ENCODE measurements around the gene KIAA0408. TPM values are rescaled to one million over a fixed set of nuclear protein-coding genes. Genes with fewer than 3 reads are reported as not detected.

The KIAA0408 gene
- total and polyA plus RNA-seq, 4 donors: 0.07 to 0.28 TPM; not detected in 2

DNA sequence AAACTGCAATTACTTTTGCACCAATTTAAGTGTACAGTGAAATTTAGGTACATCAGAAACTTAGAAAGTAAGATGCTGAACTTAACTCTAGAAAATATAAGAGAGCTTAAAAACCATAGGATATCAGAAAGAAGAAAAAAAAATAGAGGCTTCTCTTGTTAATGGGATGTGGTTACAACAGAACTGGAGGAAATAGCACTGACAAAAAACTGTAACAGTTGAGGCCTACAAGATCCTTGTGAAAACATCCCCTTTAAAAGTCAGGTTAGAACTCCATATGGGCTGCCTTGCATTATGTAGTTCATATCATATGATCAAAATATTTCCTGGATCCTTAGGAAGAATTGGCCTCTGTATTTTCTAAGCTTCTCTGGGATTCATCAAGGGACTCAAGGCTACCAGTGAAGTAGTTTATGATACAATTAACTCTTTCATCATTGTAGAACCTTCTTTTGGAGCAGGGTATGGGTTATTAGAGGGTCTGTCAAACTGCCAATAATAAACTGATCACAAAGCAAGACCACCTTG lies 35.1 kb upstream of the KIAA0408 start:
- H3K36me3 ChIP-seq (ENCODE audit: control insufficient read depth in 4 of 4, insufficient read depth in 3 of 4, low read depth in 1 of 4, low read length in 3 of 4): no peaks in the 10 kb centered on the region
- H3K9ac ChIP-seq (ENCODE audit: low read depth in 1 of 2, low read length in 2 of 2): no peak overlapping the region
- H3K4me3 ChIP-seq (ENCODE audit: low read depth in 1 of 3, low read length in 3 of 3): no peak overlapping the region
- no peaks in the 10 kb centered on the region for H3K4me1 ChIP-seq (ENCODE audit: control insufficient read depth in 4 of 4, insufficient read depth in 4 of 4, low read length in 3 of 4)
- no peak for DNase-seq (ENCODE audit: low spot score)
- no peak overlapping the region for H3K27ac ChIP-seq (ENCODE audit: low read depth in 1 of 2, low read length in 2 of 2)
- TF ChIP-seq, protein P1, sequence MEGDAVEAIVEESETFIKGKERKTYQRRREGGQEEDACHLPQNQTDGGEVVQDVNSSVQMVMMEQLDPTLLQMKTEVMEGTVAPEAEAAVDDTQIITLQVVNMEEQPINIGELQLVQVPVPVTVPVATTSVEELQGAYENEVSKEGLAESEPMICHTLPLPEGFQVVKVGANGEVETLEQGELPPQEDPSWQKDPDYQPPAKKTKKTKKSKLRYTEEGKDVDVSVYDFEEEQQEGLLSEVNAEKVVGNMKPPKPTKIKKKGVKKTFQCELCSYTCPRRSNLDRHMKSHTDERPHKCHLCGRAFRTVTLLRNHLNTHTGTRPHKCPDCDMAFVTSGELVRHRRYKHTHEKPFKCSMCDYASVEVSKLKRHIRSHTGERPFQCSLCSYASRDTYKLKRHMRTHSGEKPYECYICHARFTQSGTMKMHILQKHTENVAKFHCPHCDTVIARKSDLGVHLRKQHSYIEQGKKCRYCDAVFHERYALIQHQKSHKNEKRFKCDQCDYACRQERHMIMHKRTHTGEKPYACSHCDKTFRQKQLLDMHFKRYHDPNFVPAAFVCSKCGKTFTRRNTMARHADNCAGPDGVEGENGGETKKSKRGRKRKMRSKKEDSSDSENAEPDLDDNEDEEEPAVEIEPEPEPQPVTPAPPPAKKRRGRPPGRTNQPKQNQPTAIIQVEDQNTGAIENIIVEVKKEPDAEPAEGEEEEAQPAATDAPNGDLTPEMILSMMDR (IDR thresholded peaks at IDR 0.05; ENCODE audit: low read depth, low read length, missing input control): no peak
- no peak for TF ChIP-seq YY1 (IDR thresholded peaks at IDR 0.05)
- no peak for TF ChIP-seq JUND (IDR thresholded peaks at IDR 0.05)
- TF ChIP-seq, protein P2, sequence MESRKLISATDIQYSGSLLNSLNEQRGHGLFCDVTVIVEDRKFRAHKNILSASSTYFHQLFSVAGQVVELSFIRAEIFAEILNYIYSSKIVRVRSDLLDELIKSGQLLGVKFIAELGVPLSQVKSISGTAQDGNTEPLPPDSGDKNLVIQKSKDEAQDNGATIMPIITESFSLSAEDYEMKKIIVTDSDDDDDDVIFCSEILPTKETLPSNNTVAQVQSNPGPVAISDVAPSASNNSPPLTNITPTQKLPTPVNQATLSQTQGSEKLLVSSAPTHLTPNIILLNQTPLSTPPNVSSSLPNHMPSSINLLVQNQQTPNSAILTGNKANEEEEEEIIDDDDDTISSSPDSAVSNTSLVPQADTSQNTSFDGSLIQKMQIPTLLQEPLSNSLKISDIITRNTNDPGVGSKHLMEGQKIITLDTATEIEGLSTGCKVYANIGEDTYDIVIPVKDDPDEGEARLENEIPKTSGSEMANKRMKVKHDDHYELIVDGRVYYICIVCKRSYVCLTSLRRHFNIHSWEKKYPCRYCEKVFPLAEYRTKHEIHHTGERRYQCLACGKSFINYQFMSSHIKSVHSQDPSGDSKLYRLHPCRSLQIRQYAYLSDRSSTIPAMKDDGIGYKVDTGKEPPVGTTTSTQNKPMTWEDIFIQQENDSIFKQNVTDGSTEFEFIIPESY (IDR thresholded peaks at IDR 0.05): no peak
- no peak for TF ChIP-seq RAD21 (IDR thresholded peaks at IDR 0.05)
- no peak for TF ChIP-seq GABPA (IDR thresholded peaks at IDR 0.05 in 1 of 2, conservative IDR thresholded peaks at IDR 0.05 in 1 of 2)
- no peak for TF ChIP-seq EGR1 (IDR thresholded peaks at IDR 0.05; ENCODE audit: low read depth in 2 of 2)
- TF ChIP-seq, protein P3, sequence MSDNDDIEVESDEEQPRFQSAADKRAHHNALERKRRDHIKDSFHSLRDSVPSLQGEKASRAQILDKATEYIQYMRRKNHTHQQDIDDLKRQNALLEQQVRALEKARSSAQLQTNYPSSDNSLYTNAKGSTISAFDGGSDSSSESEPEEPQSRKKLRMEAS (IDR thresholded peaks at IDR 0.05): no peak
- TF ChIP-seq NR2F2 (IDR thresholded peaks at IDR 0.05): no peak
- TF ChIP-seq, protein P4, sequence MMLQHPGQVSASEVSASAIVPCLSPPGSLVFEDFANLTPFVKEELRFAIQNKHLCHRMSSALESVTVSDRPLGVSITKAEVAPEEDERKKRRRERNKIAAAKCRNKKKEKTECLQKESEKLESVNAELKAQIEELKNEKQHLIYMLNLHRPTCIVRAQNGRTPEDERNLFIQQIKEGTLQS (IDR thresholded peaks at IDR 0.05): no peak
- TF ChIP-seq FOXA2 (IDR thresholded peaks at IDR 0.05): no peak
- TF ChIP-seq, protein P5, sequence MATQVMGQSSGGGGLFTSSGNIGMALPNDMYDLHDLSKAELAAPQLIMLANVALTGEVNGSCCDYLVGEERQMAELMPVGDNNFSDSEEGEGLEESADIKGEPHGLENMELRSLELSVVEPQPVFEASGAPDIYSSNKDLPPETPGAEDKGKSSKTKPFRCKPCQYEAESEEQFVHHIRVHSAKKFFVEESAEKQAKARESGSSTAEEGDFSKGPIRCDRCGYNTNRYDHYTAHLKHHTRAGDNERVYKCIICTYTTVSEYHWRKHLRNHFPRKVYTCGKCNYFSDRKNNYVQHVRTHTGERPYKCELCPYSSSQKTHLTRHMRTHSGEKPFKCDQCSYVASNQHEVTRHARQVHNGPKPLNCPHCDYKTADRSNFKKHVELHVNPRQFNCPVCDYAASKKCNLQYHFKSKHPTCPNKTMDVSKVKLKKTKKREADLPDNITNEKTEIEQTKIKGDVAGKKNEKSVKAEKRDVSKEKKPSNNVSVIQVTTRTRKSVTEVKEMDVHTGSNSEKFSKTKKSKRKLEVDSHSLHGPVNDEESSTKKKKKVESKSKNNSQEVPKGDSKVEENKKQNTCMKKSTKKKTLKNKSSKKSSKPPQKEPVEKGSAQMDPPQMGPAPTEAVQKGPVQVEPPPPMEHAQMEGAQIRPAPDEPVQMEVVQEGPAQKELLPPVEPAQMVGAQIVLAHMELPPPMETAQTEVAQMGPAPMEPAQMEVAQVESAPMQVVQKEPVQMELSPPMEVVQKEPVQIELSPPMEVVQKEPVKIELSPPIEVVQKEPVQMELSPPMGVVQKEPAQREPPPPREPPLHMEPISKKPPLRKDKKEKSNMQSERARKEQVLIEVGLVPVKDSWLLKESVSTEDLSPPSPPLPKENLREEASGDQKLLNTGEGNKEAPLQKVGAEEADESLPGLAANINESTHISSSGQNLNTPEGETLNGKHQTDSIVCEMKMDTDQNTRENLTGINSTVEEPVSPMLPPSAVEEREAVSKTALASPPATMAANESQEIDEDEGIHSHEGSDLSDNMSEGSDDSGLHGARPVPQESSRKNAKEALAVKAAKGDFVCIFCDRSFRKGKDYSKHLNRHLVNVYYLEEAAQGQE (IDR thresholded peaks at IDR 0.05): no peak
- TF ChIP-seq HNF4A (conservative IDR thresholded peaks at IDR 0.05): no peak
- H3K9me3 ChIP-seq (ENCODE audit: control insufficient read depth in 4 of 4, low read length in 3 of 4): no peaks in the 10 kb centered on the region
- no peaks in the 10 kb centered on the region for H3K27me3 ChIP-seq (ENCODE audit: control insufficient read depth in 4 of 4, insufficient read depth in 4 of 4, low read length in 3 of 4)

DNA sequence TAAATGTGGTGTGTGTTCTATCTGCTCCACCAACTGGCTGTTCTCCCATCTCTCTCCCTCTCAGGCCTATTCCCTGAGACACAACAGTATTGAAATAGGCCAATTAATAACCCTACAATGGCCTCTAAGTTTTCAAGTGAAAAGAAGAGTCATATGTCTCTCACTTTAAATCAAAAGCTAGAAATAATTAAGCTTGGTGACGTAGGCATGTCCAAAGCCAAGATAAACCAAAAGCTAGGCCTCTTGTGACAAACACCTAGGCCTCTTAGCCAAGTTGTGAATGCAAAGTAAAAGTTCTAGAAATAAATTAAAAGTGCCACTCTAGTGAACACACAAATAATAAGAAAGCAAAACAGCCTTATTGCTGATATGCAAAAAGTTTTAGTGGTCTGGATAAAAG lies 30.1 kb upstream of the KIAA0408 start:
- no peak for DNase-seq (ENCODE audit: low spot score)
- H3K36me3 ChIP-seq (ENCODE audit: control insufficient read depth in 4 of 4, insufficient read depth in 3 of 4, low read depth in 1 of 4, low read length in 3 of 4): no peaks in the 10 kb centered on the region
- no peak overlapping the region for H3K9ac ChIP-seq (ENCODE audit: low read depth in 1 of 2, low read length in 2 of 2)
- WGBS: 84% methylated on average over 1 of the region's 1 CpG
- H3K9me3 ChIP-seq (ENCODE audit: control insufficient read depth in 4 of 4, low read length in 3 of 4): no peaks in the 10 kb centered on the region
- no peak overlapping the region for H3K4me3 ChIP-seq (ENCODE audit: low read depth in 1 of 3, low read length in 3 of 3)
- H3K27ac ChIP-seq (ENCODE audit: low read depth in 1 of 2, low read length in 2 of 2): no peak overlapping the region
- peaks cover 0 to 4% (median 2%) of the 10 kb centered on the region in 4 donors for H3K4me1 ChIP-seq (ENCODE audit: control insufficient read depth in 4 of 4, insufficient read depth in 4 of 4, low read length in 3 of 4)
- H3K27me3 ChIP-seq (ENCODE audit: control insufficient read depth in 4 of 4, insufficient read depth in 4 of 4, low read length in 3 of 4): no peaks in the 10 kb centered on the region
- TF ChIP-seq RXRA (IDR thresholded peaks at IDR 0.05) (no peak), HNF4G (IDR thresholded peaks at IDR 0.05) (no peak), TAF1 (conservative IDR thresholded peaks at IDR 0.05) (no peak), SP1 (IDR thresholded peaks at IDR 0.05) (no peak), RAD21 (IDR thresholded peaks at IDR 0.05) (no peak), YY1 (IDR thresholded peaks at IDR 0.05) (no peak), EGR1 (IDR thresholded peaks at IDR 0.05; ENCODE audit: low read depth in 2 of 2) (no peak)
- TF ChIP-seq, protein P4 (IDR thresholded peaks at IDR 0.05): no peak
- TF ChIP-seq, protein P5 (IDR thresholded peaks at IDR 0.05): no peak
- TF ChIP-seq, protein P1 (IDR thresholded peaks at IDR 0.05; ENCODE audit: low read depth, low read length, missing input control): no peak
